Measurements from ENCODE around the gene IKZF3. TPM values are rescaled to one million over a fixed set of nuclear protein-coding genes. Genes with fewer than 3 reads are reported as not detected.

IKZF3 gene
- total RNA-seq, 4 donors from 2014 or later: 1.8 to 2.8 (median 2.6) TPM

- Histone ChIP-seq H3K9me3 (no peaks in the 10 kb centered on the region), H3K27ac (no peak overlapping the region), H3K27me3 (no peaks in the 10 kb centered on the region), H3K36me3 (no peaks in the 10 kb centered on the region), H3K4me1 (no peaks in the 10 kb centered on the region), H3K4me3 (replicated peaks in 1 of 3) (no peak overlapping the region)
- TF ChIP-seq CTCF (IDR thresholded peaks at IDR 0.05) (no peak), POLR2A (IDR thresholded peaks at IDR 0.05) (no peak)
- intact Hi-C loops (cut with DNase I): no loop called here
- DNase-seq: no peak
- 90 to 91% methylated on average over 2 of the region's 2 CpGs for WGBS, 2 donors
Measured at GRCh38 chr17:39775031-39775430, 89.1 kb downstream of the IKZF3 start.

- TF ChIP-seq CTCF (IDR thresholded peaks at IDR 0.05) (no peak), POLR2A (IDR thresholded peaks at IDR 0.05) (no peak)
- H3K27ac ChIP-seq: no peak overlapping the region
- H3K9me3 ChIP-seq: no peaks in the 10 kb centered on the region
- no peaks in the 10 kb centered on the region for H3K4me1 ChIP-seq
- intact Hi-C loops (cut with DNase I): no loop called here
- 84 to 89% methylated on average over 4 of the region's 4 CpGs for WGBS, 2 donors
- H3K4me3 ChIP-seq (replicated peaks in 1 of 3): no peak overlapping the region
- DNase-seq: no peak
- no peaks in the 10 kb centered on the region for H3K36me3 ChIP-seq
- no peaks in the 10 kb centered on the region for H3K27me3 ChIP-seq
Measured at GRCh38 chr17:39774047-39774446, 90.1 kb downstream of the IKZF3 start.

GRCh38 chr17:39772987-39773934, 90.9 kb downstream of the IKZF3 start:
- intact Hi-C loops (cut with DNase I): no loop called here
- H3K27ac ChIP-seq: no peak overlapping the region
- 84 to 90% methylated on average over 7 of the region's 7 CpGs for WGBS, 2 donors

GRCh38 chr17:39772415-39772814, 91.7 kb downstream of the IKZF3 start:
- H3K4me1 ChIP-seq: no peaks in the 10 kb centered on the region
- intact Hi-C loops (cut with DNase I): no loop called here
- no peak for TF ChIP-seq POLR2A (IDR thresholded peaks at IDR 0.05)
- TF ChIP-seq CTCF (IDR thresholded peaks at IDR 0.05): no peak
- H3K9me3 ChIP-seq: no peaks in the 10 kb centered on the region
- H3K4me3 ChIP-seq (replicated peaks in 1 of 3): no peak overlapping the region
- no peak overlapping the region for H3K27ac ChIP-seq
- H3K36me3 ChIP-seq: no peaks in the 10 kb centered on the region
- H3K27me3 ChIP-seq: no peaks in the 10 kb centered on the region
- no peak for DNase-seq

More at GRCh38 chr17:39772987-39773934, 90.9 kb downstream of the IKZF3 start:
- Histone ChIP-seq H3K4me1 (no peaks in the 10 kb centered on the region), H3K9me3 (no peaks in the 10 kb centered on the region), H3K27me3 (no peaks in the 10 kb centered on the region), H3K36me3 (no peaks in the 10 kb centered on the region), H3K4me3 (replicated peaks in 1 of 3) (no peak overlapping the region)
- no peak for DNase-seq
- TF ChIP-seq CTCF (IDR thresholded peaks at IDR 0.05) (no peak), POLR2A (IDR thresholded peaks at IDR 0.05) (no peak)

- intact Hi-C loops (cut with DNase I): no loop called here
- Histone ChIP-seq H3K27me3 (no peaks in the 10 kb centered on the region), H3K4me3 (replicated peaks in 1 of 3) (no peak overlapping the region), H3K4me1 (no peaks in the 10 kb centered on the region), H3K9me3 (no peaks in the 10 kb centered on the region), H3K27ac (no peak overlapping the region), H3K36me3 (no peaks in the 10 kb centered on the region)
- TF ChIP-seq POLR2A (IDR thresholded peaks at IDR 0.05): no peak
- no peak for TF ChIP-seq CTCF (IDR thresholded peaks at IDR 0.05)
- WGBS, 2 donors: 63 to 71% methylated on average over 8 of the region's 8 CpGs
- DNase-seq: no peak
Measured at GRCh38 chr17:39769974-39770587, 94.0 kb downstream of the IKZF3 start.

Data from thyroid gland (tissue), 4 donors.